Endothelial cell of umbilical vein (primary cell): ENCODE measurements around the gene APBA2. TPM values are rescaled to one million over a fixed set of nuclear protein-coding genes. Genes with fewer than 3 reads are reported as not detected.

Experiments used
- BruUV-seq: library from RNA; stranded (reverse); fragments of 400-500 nt; replicated peaks from 2 replicates; lab custom pipeline; 2021; lab: Mats Ljungman, UMichigan
- CTCF ChIA-PET: fragments of 300-600, 350-600 bp; sonication (Branson Sonifier 250); formaldehyde crosslinking; loops from one replicate; lab custom pipeline; 2021; ENCODE audit warnings: antibody characterized with exemption, inconsistent platforms; lab: Charles Lee
- POLR2A ChIA-PET: fragments of 300-600, 350-600 bp; sonication (Branson Sonifier 250); formaldehyde crosslinking; loops from one replicate; lab custom pipeline; 2021; ENCODE audit warnings: antibody characterized with exemption, inconsistent platforms; lab: Charles Lee
- DNase-seq: peaks from one replicate; pipeline ENCODE4 v3.0.0-alpha.2; 2011; ENCODE audit warnings: low read depth, low spot score
- FAIRE-seq: peaks from 2 replicates; lab custom pipeline; 2011; peaks lifted over from hg19 to GRCh38; lab: Jason Lieb, UNC
- H2AFZ ChIP-seq: 2 replicates; pipeline ENCODE4 v1.6.0; 2012; ENCODE audit warnings: low read depth, low read length, control low read depth, inconsistent platforms
- H3K27ac ChIP-seq: 2 replicates; pipeline ENCODE4 v1.5.1; 2011; ENCODE audit warnings: low read depth, mild to moderate bottlenecking, control low read depth, low read length, moderate library complexity; ENCODE audit not compliant: insufficient read depth
- H3K27me3 ChIP-seq, 2 experiments: 2 replicates each; pipeline versions ENCODE4 v1.6.0 to v1.6.1; 2011; ENCODE audit warnings: low read length in 2 of 2, mixed read lengths in 1 of 2; ENCODE audit not compliant: control insufficient read depth in 2 of 2, insufficient read depth in 2 of 2
- H3K36me3 ChIP-seq, 2 experiments: 2 replicates in 1 of 2; 3 replicates in 1 of 2; pipeline ENCODE4 v1.5.1; 2011; ENCODE audit warnings: low read length in 2 of 2, mild to moderate bottlenecking in 1 of 2, moderate library complexity in 1 of 2; ENCODE audit not compliant: control insufficient read depth in 2 of 2, insufficient read depth in 2 of 2; ENCODE audit errors: extremely low read depth in 1 of 2
- H3K4me1 ChIP-seq: 3 replicates; pipeline ENCODE4 v1.5.1; 2011; ENCODE audit warnings: mild to moderate bottlenecking, low read length; ENCODE audit not compliant: control insufficient read depth, insufficient read depth; ENCODE audit errors: extremely low read depth
- H3K4me2 ChIP-seq: 2 replicates; pipeline ENCODE4 v1.6.1; 2011; ENCODE audit warnings: low read length, control low read depth, mixed read lengths; ENCODE audit not compliant: insufficient read depth
- H3K4me3 ChIP-seq, 3 experiments: fragments of 200-600 bp in 1 of 3; sonication (generic), shearing (Covaris generic) in 1 of 3; replicated peaks in 1 of 3; 2 replicates each; pipeline ENCODE4 v1.5.1; 2011 to 2016; ENCODE audit warnings: control low read depth in 3 of 3, low read length in 3 of 3, mild to moderate bottlenecking in 2 of 3, inconsistent platforms in 1 of 3, low read depth in 1 of 3, moderate library complexity in 1 of 3; ENCODE audit not compliant: insufficient read depth in 1 of 3
- H3K79me2 ChIP-seq: 2 replicates; pipeline ENCODE4 v1.6.0; 2012; ENCODE audit warnings: low read length, inconsistent platforms; ENCODE audit not compliant: control insufficient read depth, insufficient read depth
- H3K9ac ChIP-seq: replicated peaks from 2 replicates; pipeline ENCODE3; 2011; ENCODE audit warnings: low read length, control low read depth; ENCODE audit not compliant: insufficient read depth; ENCODE audit errors: extremely low read depth
- H3K9me1 ChIP-seq: replicated peaks from 3 replicates; pipeline ENCODE4 v1.6.0; 2011; ENCODE audit warnings: mild to moderate bottlenecking, low read length; ENCODE audit not compliant: control insufficient read depth, insufficient read depth; ENCODE audit errors: extremely low read depth
- H3K9me3 ChIP-seq: replicated peaks from 2 replicates; pipeline ENCODE4 v1.5.1; 2012; ENCODE audit warnings: low read length, inconsistent platforms; ENCODE audit not compliant: control insufficient read depth, insufficient read depth
- H4K20me1 ChIP-seq: replicated peaks from 2 replicates; pipeline ENCODE3; 2011; ENCODE audit warnings: mild to moderate bottlenecking, low read length; ENCODE audit not compliant: control insufficient read depth, insufficient read depth; ENCODE audit errors: extremely low read depth
- EZH2 ChIP-seq: IDR thresholded peaks from 2 replicates; pipeline ENCODE4 v1.6.1; 2012; ENCODE audit warnings: borderline replicate concordance, low read depth, mild to moderate bottlenecking, moderate library complexity, low read length, inconsistent platforms; ENCODE audit not compliant: severe bottlenecking
- FOS ChIP-seq: IDR thresholded peaks from 2 replicates; pipeline ENCODE4 v1.6.1; 2011; ENCODE audit warnings: mild to moderate bottlenecking, low read length, moderate library complexity, borderline replicate concordance; ENCODE audit not compliant: insufficient read depth
- GATA2 ChIP-seq: IDR thresholded peaks from 2 replicates; pipeline ENCODE4 v1.7.0; 2011; ENCODE audit warnings: low read depth, mild to moderate bottlenecking, moderate library complexity, mixed read lengths, low read length; ENCODE audit not compliant: insufficient read length, insufficient read depth
- JUN ChIP-seq: IDR thresholded peaks from 2 replicates; pipeline ENCODE4 v1.6.1; 2011; ENCODE audit warnings: borderline replicate concordance, low read depth; ENCODE audit not compliant: insufficient read length, insufficient read depth
- MAX ChIP-seq: IDR thresholded peaks from 2 replicates; pipeline ENCODE4 v1.6.1; 2011; ENCODE audit not compliant: insufficient read depth, insufficient read length
- MYC ChIP-seq: IDR thresholded peaks from one replicate; pipeline ENCODE4 v1.6.1; 2011; ENCODE audit warnings: mild to moderate bottlenecking, low read depth, low read length
- POLR2A ChIP-seq: IDR thresholded peaks from 2 replicates; pipeline ENCODE4 v1.6.1; 2012; ENCODE audit warnings: low read depth, mild to moderate bottlenecking, control low read depth, low read length
- POLR2AphosphoS5 ChIP-seq: IDR thresholded peaks from 2 replicates; pipeline ENCODE4 v1.6.1; 2012; ENCODE audit warnings: low read depth, mild to moderate bottlenecking, control low read depth, low read length, moderate library complexity; ENCODE audit not compliant: insufficient read depth
- dilution Hi-C: fragments of 300-500 bp; cut with MboI; formaldehyde crosslinking; loops from one replicate; pipeline ENCODE4 v1.15.0; 2019; ENCODE audit warnings: low sequenced_read_pairs; ENCODE audit not compliant: extremely low pct_ligation_motif_present
- intact Hi-C: fragments of 100-400 bp; cut with micrococcal nuclease; formaldehyde crosslinking; loops from one replicate; pipeline ENCODE4 v1.10.0; 2022
- polyA plus RNA-seq, 4 experiments: library from polyadenylated mRNA; depleted of rRNA in 3 of 4; stranded (reverse) in 3 of 4; unstranded in 1 of 4; fragments of >200 nt; gene quantifications; 2 replicates each; pipeline versions ENCODE4 v1.2.1 to v1.2.3, GENCODE V29; 2011 to 2012; ENCODE audit warnings: missing spikeins in 1 of 4
- total RNA-seq: library from RNA; stranded (reverse); gene quantifications from 2 replicates; pipeline ENCODE4 v1.2.3, GENCODE V29; 2021
- TF ChIP-seq, protein P1 (sequence below), 2 donors: IDR thresholded peaks; 1 replicate in 1 of 2; 2 replicates in 1 of 2; pipeline ENCODE4 v1.5.1; 2011; ENCODE audit warnings: low read length in 2 of 2, mild to moderate bottlenecking in 2 of 2, moderate library complexity in 2 of 2, control low read depth in 1 of 2, inconsistent platforms in 1 of 2, low read depth in 1 of 2; ENCODE audit not compliant: insufficient read depth in 1 of 2; ENCODE audit errors: extremely low read depth in 1 of 2

Gene APBA2
- total and polyA plus RNA-seq, 2 donors (not counting 3 experiments of a cell fraction or from before 2014, with no cell fraction given): 5.7 to 11.1 TPM

DNA sequence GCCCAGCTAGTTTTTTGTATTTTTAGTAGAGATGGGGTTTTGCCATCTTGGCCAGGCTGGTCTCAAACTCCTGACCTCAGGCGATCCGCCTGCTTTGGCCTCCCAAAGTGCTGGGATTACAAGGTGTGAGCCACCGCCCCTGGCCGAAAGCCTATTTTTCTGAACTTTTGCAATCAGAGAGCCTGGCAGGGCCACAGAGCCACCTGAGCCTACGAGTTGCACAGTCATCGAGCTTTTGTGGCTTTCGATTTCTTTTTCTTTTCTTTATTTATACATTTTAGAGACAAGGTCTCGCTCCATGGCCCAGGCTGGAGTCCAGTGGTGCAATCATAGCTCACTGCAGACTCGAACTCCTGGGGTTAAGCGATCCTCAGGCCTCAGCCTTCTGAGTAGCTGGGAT is 243.4 kb downstream of the APBA2 start:
- DNase-seq (no peak), FAIRE-seq (no peak)
- intact Hi-C loops: no loop called here
- Histone ChIP-seq H3K27me3 (no peaks in the 10 kb centered on the region), H3K36me3 (no peaks in the 10 kb centered on the region), H3K9me3 (no peaks in the 10 kb centered on the region), H3K79me2 (no peaks in the 10 kb centered on the region), H3K4me1 (peaks cover 6% of the 10 kb centered on the region), H3K4me3 (no peak overlapping the region), H3K4me2 (no peak overlapping the region), H3K9ac (no peak overlapping the region), H3K27ac (no peak overlapping the region), H2AFZ (no peak overlapping the region), H3K9me1 (no peaks in the 10 kb centered on the region), H4K20me1 (no peaks in the 10 kb centered on the region)
- ChIA-PET POLR2A (no interaction called here), CTCF (interaction anchor here (1.8 to 3.0 kb wide), 4 partner anchors 11 to 39 kb away, joined by 6 to 28 read pairs (median 10); no protein-coding TSS in a partner anchor)
- no TSS peak for BruUV-seq
- TF ChIP-seq FOS (no peak), MYC (no peak), MAX (no peak), GATA2 (no peak), EZH2 (no peak), POLR2A (no peak), JUN (no peak), POLR2AphosphoS5 (no peak)
- TF ChIP-seq, protein P1, sequence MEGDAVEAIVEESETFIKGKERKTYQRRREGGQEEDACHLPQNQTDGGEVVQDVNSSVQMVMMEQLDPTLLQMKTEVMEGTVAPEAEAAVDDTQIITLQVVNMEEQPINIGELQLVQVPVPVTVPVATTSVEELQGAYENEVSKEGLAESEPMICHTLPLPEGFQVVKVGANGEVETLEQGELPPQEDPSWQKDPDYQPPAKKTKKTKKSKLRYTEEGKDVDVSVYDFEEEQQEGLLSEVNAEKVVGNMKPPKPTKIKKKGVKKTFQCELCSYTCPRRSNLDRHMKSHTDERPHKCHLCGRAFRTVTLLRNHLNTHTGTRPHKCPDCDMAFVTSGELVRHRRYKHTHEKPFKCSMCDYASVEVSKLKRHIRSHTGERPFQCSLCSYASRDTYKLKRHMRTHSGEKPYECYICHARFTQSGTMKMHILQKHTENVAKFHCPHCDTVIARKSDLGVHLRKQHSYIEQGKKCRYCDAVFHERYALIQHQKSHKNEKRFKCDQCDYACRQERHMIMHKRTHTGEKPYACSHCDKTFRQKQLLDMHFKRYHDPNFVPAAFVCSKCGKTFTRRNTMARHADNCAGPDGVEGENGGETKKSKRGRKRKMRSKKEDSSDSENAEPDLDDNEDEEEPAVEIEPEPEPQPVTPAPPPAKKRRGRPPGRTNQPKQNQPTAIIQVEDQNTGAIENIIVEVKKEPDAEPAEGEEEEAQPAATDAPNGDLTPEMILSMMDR (IDR thresholded peaks at IDR 0.05; ENCODE audit: extremely low read depth in 1 of 2, insufficient read depth in 1 of 2, low read depth in 1 of 2, low read length in 2 of 2): no peak
- dilution Hi-C loops: no loop called here
